HepG2 (cell line): Measurements from ENCODE around the gene PRSS27. TPM values are rescaled to one million over a fixed set of nuclear protein-coding genes. Genes with fewer than 3 reads are reported as not detected.

ENCODE experiments used
- FOSL1 ChIP-seq: sonication (generic); formaldehyde crosslinking; IDR thresholded peaks from 2 replicates; pipeline ENCODE4 v1.9.0; 2021; ENCODE audit warnings: missing genetic modification reagents, borderline replicate concordance
- IKZF1 ChIP-seq: fragments of 450-650 bp; IDR thresholded peaks from 2 replicates; pipeline ENCODE4 v1.7.1; 2016
- JUN ChIP-seq: sonication (generic); formaldehyde crosslinking; IDR thresholded peaks from 2 replicates; pipeline ENCODE4 v1.4.0; 2020; ENCODE audit warnings: mild to moderate bottlenecking, missing genetic modification reagents
- MAFG ChIP-seq: sonication (generic); formaldehyde crosslinking; IDR thresholded peaks from 2 replicates; pipeline ENCODE4 v1.5.1; 2020; ENCODE audit warnings: mild to moderate bottlenecking, missing genetic modification reagents
- NONO ChIP-seq, 2 experiments: fragments of 450-650 bp in 1 of 2; sonication (generic) in 1 of 2; formaldehyde crosslinking in 1 of 2; IDR thresholded peaks in 1 of 2; conservative IDR thresholded peaks in 1 of 2; 2 replicates each; pipeline versions ENCODE4 v1.6.1 to v1.8.0; 2017 to 2022; ENCODE audit warnings: mild to moderate bottlenecking in 1 of 2, missing genetic modification reagents in 1 of 2, moderate library complexity in 1 of 2
- RBM22 ChIP-seq: fragments of 200-400 bp; formaldehyde crosslinking; optimal IDR thresholded peaks from 2 replicates; pipeline ENCODE3; 2017; ENCODE audit warnings: mild to moderate bottlenecking, low read length, moderate library complexity
- TBP ChIP-seq: sonication (generic); formaldehyde crosslinking; IDR thresholded peaks from 2 replicates; pipeline ENCODE4 v1.5.0; 2020; ENCODE audit warnings: missing genetic modification reagents
- XBP1 ChIP-seq: sonication (generic); formaldehyde crosslinking; IDR thresholded peaks from 2 replicates; pipeline ENCODE4 v1.5.0; 2020; ENCODE audit warnings: missing genetic modification reagents
- ZFP41 ChIP-seq: sonication (generic); formaldehyde crosslinking; IDR thresholded peaks from 2 replicates; pipeline ENCODE4 v1.4.0; 2020; ENCODE audit warnings: mild to moderate bottlenecking, missing genetic modification reagents, borderline replicate concordance
- ZNF264 ChIP-seq: sonication (generic); formaldehyde crosslinking; IDR thresholded peaks from 2 replicates; pipeline ENCODE4 v1.4.0; 2020; ENCODE audit warnings: missing genetic modification reagents
- ZNF329 ChIP-seq: sonication (generic); formaldehyde crosslinking; IDR thresholded peaks from 2 replicates; pipeline ENCODE4 v1.9.0; 2021; ENCODE audit warnings: low read depth, mild to moderate bottlenecking, missing genetic modification reagents
- ZNF430 ChIP-seq: sonication (generic); formaldehyde crosslinking; IDR thresholded peaks from 2 replicates; pipeline ENCODE4 v1.9.0; 2021; ENCODE audit warnings: mild to moderate bottlenecking, missing genetic modification reagents
- ZNF577 ChIP-seq: sonication (generic); formaldehyde crosslinking; IDR thresholded peaks from 2 replicates; pipeline ENCODE4 v1.4.0; 2020; ENCODE audit warnings: mild to moderate bottlenecking, low read depth, missing genetic modification reagents, borderline replicate concordance
- ZNF674 ChIP-seq: sonication (generic); formaldehyde crosslinking; IDR thresholded peaks from 2 replicates; pipeline ENCODE4 v1.5.0; 2020; ENCODE audit warnings: low read depth, mild to moderate bottlenecking, missing genetic modification reagents
- ZNF839 ChIP-seq: sonication (generic); formaldehyde crosslinking; IDR thresholded peaks from 2 replicates; pipeline ENCODE4 v1.4.0; 2020; ENCODE audit warnings: missing genetic modification reagents, mild to moderate bottlenecking, borderline replicate concordance
- polyA plus RNA-seq, 8 experiments: library from polyadenylated mRNA; depleted of rRNA in 3 of 8; stranded (reverse) in 7 of 8; unstranded in 1 of 8; fragments of >200 nt; fragmentation: Illumina TruSeq in 4 of 8; extraction: Trizol in 4 of 8; gene quantifications; 2 replicates each; pipeline versions ENCODE4 v1.2.1 to v1.2.3, GENCODE V29; 2011 to 2016; ENCODE audit warnings: low read depth in 4 of 8, missing spikeins in 1 of 8, mixed read lengths in 1 of 8; ENCODE audit not compliant: insufficient read depth in 1 of 8
- total RNA-seq, 5 experiments: library from RNA; depleted of rRNA; stranded (reverse); fragments of >200 nt; fragmentation: Illumina TruSeq; extraction: Trizol; gene quantifications; 2 replicates each; pipeline ENCODE4 v1.2.3, GENCODE V29; 2016; ENCODE audit warnings: low read depth in 1 of 5
- TF ChIP-seq, protein P1 (sequence below): sonication (generic); formaldehyde crosslinking; IDR thresholded peaks from 2 replicates; pipeline ENCODE4 v1.4.0; 2020; ENCODE audit warnings: missing genetic modification reagents
- TF ChIP-seq, protein P2 (sequence below): IDR thresholded peaks from 2 replicates; pipeline ENCODE4 v1.6.1; 2016; ENCODE audit warnings: control low read depth
- TF ChIP-seq, protein P3 (sequence below): sonication (generic); formaldehyde crosslinking; IDR thresholded peaks from 2 replicates; pipeline ENCODE4 v1.9.0; 2021; ENCODE audit warnings: missing genetic modification reagents, borderline replicate concordance
- TF ChIP-seq, protein P4 (sequence below): sonication (generic); formaldehyde crosslinking; IDR thresholded peaks from 2 replicates; pipeline ENCODE4 v1.9.0; 2022; ENCODE audit warnings: low read depth, missing genetic modification reagents
- TF ChIP-seq, protein P5 (sequence below): IDR thresholded peaks from 2 replicates; pipeline ENCODE4 v1.6.1; 2018; ENCODE audit warnings: missing genetic modification reagents
- TF ChIP-seq, protein P6 (sequence below): sonication (generic); formaldehyde crosslinking; IDR thresholded peaks from 2 replicates; pipeline ENCODE4 v1.5.0; 2020; ENCODE audit warnings: missing genetic modification reagents, mild to moderate bottlenecking, borderline replicate concordance

Gene PRSS27
- total and polyA plus RNA-seq, 2 of the 13 experiments (the other 11 are each of a cell fraction or from before 2014, with no cell fraction given): 0.20 to 0.73 TPM

DNA sequence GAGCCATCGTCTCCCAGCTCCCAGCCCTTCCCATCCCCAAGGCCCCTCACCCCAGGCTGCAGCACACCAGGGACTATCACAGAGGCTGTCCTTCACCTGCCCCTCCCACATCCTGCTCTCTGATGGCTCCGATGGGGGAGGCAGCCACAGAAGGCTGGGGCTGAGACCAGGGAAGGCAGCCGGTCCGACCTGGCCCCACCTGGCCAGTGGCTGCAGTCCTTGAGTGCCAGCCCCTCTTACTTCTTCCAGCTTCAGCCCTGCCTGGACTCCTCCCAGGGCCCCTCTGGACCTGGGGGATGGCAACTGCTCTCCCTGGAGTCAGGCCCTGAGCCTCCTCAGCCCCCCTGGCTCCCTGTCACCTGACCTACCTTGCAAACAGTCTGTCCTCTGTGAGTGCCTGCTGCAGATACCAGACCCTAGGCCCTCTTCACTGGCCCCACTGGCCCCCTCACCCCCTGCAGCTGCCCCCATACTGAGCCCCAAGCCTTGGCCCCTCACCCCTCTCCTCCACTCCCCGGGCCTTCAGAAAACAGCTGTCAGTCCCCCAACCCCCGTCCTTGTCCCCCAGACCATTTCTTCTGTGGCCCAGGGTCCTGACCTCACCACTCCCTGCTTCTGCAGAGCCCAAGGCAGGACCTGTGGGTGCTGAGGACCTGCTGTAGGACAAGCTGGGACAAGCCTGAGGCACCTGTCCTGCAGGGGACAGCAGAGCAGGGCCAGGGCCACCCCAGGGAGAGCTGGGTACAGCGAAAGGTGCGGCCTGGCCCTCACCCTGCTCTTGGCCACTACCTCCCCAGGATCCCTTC, 19.8 kb upstream of the PRSS27 start (continued):
- TF ChIP-seq, protein P1, sequence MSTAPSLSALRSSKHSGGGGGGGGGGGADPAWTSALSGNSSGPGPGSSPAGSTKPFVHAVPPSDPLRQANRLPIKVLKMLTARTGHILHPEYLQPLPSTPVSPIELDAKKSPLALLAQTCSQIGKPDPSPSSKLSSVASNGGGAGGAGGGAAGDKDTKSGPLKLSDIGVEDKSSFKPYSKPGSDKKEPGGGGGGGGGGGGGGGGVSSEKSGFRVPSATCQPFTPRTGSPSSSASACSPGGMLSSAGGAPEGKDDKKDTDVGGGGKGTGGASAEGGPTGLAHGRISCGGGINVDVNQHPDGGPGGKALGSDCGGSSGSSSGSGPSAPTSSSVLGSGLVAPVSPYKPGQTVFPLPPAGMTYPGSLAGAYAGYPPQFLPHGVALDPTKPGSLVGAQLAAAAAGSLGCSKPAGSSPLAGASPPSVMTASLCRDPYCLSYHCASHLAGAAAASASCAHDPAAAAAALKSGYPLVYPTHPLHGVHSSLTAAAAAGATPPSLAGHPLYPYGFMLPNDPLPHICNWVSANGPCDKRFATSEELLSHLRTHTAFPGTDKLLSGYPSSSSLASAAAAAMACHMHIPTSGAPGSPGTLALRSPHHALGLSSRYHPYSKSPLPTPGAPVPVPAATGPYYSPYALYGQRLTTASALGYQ (CRISPR knock-in tag): no peak
- no peak for TF ChIP-seq ZNF577 (CRISPR knock-in tag)
- TF ChIP-seq, protein P2, sequence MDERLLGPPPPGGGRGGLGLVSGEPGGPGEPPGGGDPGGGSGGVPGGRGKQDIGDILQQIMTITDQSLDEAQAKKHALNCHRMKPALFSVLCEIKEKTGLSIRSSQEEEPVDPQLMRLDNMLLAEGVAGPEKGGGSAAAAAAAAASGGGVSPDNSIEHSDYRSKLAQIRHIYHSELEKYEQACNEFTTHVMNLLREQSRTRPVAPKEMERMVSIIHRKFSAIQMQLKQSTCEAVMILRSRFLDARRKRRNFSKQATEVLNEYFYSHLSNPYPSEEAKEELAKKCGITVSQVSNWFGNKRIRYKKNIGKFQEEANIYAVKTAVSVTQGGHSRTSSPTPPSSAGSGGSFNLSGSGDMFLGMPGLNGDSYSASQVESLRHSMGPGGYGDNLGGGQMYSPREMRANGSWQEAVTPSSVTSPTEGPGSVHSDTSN (CRISPR knock-in tag): no peak
- TF ChIP-seq, protein P3, sequence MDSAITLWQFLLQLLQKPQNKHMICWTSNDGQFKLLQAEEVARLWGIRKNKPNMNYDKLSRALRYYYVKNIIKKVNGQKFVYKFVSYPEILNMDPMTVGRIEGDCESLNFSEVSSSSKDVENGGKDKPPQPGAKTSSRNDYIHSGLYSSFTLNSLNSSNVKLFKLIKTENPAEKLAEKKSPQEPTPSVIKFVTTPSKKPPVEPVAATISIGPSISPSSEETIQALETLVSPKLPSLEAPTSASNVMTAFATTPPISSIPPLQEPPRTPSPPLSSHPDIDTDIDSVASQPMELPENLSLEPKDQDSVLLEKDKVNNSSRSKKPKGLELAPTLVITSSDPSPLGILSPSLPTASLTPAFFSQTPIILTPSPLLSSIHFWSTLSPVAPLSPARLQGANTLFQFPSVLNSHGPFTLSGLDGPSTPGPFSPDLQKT (CRISPR knock-in tag): no peak
- no peak for TF ChIP-seq XBP1 (CRISPR knock-in tag)
- TF ChIP-seq ZNF430 (CRISPR knock-in tag): no peak
- TF ChIP-seq NONO (IDR thresholded peaks at IDR 0.05): no peak
- no peak for TF ChIP-seq NONO (CRISPR knock-in tag; conservative IDR thresholded peaks at IDR 0.05)
- no peak for TF ChIP-seq JUN (CRISPR knock-in tag)
- TF ChIP-seq, protein P4, sequence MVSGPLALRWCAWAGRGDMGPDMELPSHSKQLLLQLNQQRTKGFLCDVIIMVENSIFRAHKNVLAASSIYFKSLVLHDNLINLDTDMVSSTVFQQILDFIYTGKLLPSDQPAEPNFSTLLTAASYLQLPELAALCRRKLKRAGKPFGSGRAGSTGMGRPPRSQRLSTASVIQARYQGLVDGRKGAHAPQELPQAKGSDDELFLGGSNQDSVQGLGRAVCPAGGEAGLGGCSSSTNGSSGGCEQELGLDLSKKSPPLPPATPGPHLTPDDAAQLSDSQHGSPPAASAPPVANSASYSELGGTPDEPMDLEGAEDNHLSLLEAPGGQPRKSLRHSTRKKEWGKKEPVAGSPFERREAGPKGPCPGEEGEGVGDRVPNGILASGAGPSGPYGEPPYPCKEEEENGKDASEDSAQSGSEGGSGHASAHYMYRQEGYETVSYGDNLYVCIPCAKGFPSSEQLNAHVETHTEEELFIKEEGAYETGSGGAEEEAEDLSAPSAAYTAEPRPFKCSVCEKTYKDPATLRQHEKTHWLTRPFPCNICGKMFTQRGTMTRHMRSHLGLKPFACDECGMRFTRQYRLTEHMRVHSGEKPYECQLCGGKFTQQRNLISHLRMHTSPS (CRISPR knock-in tag): no peak
- TF ChIP-seq IKZF1: no peak
- TF ChIP-seq TBP: no peak
- no peak for TF ChIP-seq RBM22
- TF ChIP-seq, protein P5, sequence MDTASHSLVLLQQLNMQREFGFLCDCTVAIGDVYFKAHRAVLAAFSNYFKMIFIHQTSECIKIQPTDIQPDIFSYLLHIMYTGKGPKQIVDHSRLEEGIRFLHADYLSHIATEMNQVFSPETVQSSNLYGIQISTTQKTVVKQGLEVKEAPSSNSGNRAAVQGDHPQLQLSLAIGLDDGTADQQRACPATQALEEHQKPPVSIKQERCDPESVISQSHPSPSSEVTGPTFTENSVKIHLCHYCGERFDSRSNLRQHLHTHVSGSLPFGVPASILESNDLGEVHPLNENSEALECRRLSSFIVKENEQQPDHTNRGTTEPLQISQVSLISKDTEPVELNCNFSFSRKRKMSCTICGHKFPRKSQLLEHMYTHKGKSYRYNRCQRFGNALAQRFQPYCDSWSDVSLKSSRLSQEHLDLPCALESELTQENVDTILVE (CRISPR knock-in tag): no peak
- TF ChIP-seq ZFP41 (CRISPR knock-in tag): no peak
- no peak for TF ChIP-seq FOSL1 (CRISPR knock-in tag)
- no peak for TF ChIP-seq MAFG (CRISPR knock-in tag)
- no peak for TF ChIP-seq ZNF839 (CRISPR knock-in tag)
- no peak for TF ChIP-seq ZNF264 (CRISPR knock-in tag)
- TF ChIP-seq, protein P6, sequence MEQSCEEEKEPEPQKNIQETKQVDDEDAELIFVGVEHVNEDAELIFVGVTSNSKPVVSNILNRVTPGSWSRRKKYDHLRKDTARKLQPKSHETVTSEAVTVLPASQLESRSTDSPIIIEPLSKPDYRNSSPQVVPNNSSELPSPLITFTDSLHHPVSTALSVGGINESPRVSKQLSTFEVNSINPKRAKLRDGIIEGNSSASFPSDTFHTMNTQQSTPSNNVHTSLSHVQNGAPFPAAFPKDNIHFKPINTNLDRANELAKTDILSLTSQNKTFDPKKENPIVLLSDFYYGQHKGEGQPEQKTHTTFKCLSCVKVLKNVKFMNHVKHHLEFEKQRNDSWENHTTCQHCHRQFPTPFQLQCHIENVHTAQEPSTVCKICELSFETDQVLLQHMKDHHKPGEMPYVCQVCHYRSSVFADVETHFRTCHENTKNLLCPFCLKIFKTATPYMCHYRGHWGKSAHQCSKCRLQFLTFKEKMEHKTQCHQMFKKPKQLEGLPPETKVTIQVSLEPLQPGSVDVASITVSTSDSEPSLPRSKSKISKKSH (CRISPR knock-in tag): no peak
- no peak for TF ChIP-seq ZNF674 (CRISPR knock-in tag)
- no peak for TF ChIP-seq ZNF329 (CRISPR knock-in tag)
